ENCODE measurements around the gene MAP3K10.

The MAP3K10 gene

GRCh38 chr19:40233811-40234389, 42.7 kb downstream of the MAP3K10 start:
- DNase-seq (ENCODE audit: low read depth in 2 of 2): no peak

- no peak for DNase-seq (ENCODE audit: low read depth in 2 of 2)
Measured at GRCh38 chr19:40234429-40235237, 43.4 kb downstream of the MAP3K10 start.

GRCh38 chr19:40235238-40236025, 44.2 kb downstream of the MAP3K10 start:
- no peak for DNase-seq (ENCODE audit: low read depth in 2 of 2)

- DNase-seq (ENCODE audit: low read depth in 2 of 2): no peak
Measured at GRCh38 chr19:40236026-40236355, 44.8 kb downstream of the MAP3K10 start.

- DNase-seq (ENCODE audit: low read depth in 2 of 2): no peak
Measured at GRCh38 chr19:40236366-40236765, 45.1 kb downstream of the MAP3K10 start.

GRCh38 chr19:40237791-40238190, 46.6 kb downstream of the MAP3K10 start:
- DNase-seq (ENCODE audit: low read depth in 2 of 2): no peak

GRCh38 chr19:40238775-40239174, 47.5 kb downstream of the MAP3K10 start:
- DNase-seq (ENCODE audit: low read depth in 2 of 2): no peak

GRCh38 chr19:40239415-40240226, 48.4 kb downstream of the MAP3K10 start:
- DNase-seq (ENCODE audit: low read depth in 2 of 2): no peak

- DNase-seq (ENCODE audit: low read depth in 2 of 2): no peak
Measured at GRCh38 chr19:40240332-40240731, 49.1 kb downstream of the MAP3K10 start.

- no peak for DNase-seq (ENCODE audit: low read depth in 2 of 2)
Measured at GRCh38 chr19:40241125-40241808, 50.0 kb downstream of the MAP3K10 start.

- DNase-seq (ENCODE audit: low read depth in 2 of 2): no peak
Measured at GRCh38 chr19:40241809-40242384, 50.7 kb downstream of the MAP3K10 start.

- no peak for DNase-seq (ENCODE audit: low read depth in 2 of 2)
Measured at GRCh38 chr19:40242480-40242879, 51.3 kb downstream of the MAP3K10 start.

GRCh38 chr19:40243181-40243580, 52.0 kb downstream of the MAP3K10 start:
- no peak for DNase-seq (ENCODE audit: low read depth in 2 of 2)

GRCh38 chr19:40244579-40245317, 53.5 kb downstream of the MAP3K10 start:
- DNase-seq (ENCODE audit: low read depth in 2 of 2): no peak

- DNase-seq (ENCODE audit: low read depth in 2 of 2): no peak
Measured at GRCh38 chr19:40245506-40246128, 54.4 kb downstream of the MAP3K10 start.

- no peak for DNase-seq (ENCODE audit: low read depth in 2 of 2)
Measured at GRCh38 chr19:40246292-40247073, 55.3 kb downstream of the MAP3K10 start.

- no peak for DNase-seq (ENCODE audit: low read depth in 2 of 2)
Measured at GRCh38 chr19:40247178-40247577, 56.0 kb downstream of the MAP3K10 start.

- DNase-seq (ENCODE audit: low read depth in 2 of 2): no peak
Measured at GRCh38 chr19:40247735-40248262, 56.6 kb downstream of the MAP3K10 start.

GRCh38 chr19:40249201-40249600, 58.0 kb downstream of the MAP3K10 start:
- no peak for DNase-seq (ENCODE audit: low read depth in 2 of 2)

Measured in activated CD4-positive, alpha-beta T cell treated with anti-CD3 and anti-CD28 coated beads for 24 hours (primary cell).